ENCODE measurements around the gene ACOT13.

DNA sequence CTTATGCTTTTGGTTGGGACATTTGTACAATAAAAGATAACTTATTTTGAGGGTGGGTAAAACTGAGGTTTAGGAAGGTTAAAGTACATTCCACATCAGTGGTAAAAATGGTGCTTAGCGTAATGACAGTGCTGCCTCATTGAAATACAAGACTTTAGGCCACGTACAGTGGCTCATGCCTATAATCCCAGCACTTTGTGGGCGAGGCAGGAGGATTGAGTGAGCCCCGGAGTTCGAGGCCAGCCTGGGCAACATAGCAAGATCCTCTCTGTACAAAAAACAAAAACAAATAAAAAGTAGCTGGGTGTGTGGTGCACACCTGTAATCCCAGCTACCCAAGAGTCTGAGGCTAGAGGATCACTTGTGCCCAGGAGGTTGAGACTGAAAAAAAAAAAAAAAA, 18.6 kb upstream of the ACOT13 start:
- TF ChIP-seq YY1 (IDR thresholded peaks at IDR 0.05; ENCODE audit: insufficient read depth, insufficient read length) (no peak), SUZ12 (IDR thresholded peaks at IDR 0.05; ENCODE audit: extremely low read depth, insufficient read depth, insufficient read length) (no peak), ZNF274 (IDR thresholded peaks at IDR 0.05; ENCODE audit: low read depth, low read length) (no peak)
